H1 (cell line): ENCODE data around the gene CYBA. TPM values are rescaled to one million over a fixed set of nuclear protein-coding genes. Genes with fewer than 3 reads are reported as not detected.

Experiments used
- RBBP5 ChIP-seq: IDR thresholded peaks from 2 replicates; pipeline ENCODE4 v1.7.1; 2012; ENCODE audit warnings: low read depth, mild to moderate bottlenecking, inconsistent platforms, low read length, moderate library complexity, borderline replicate concordance
- polyA plus RNA-seq, 7 experiments: library from polyadenylated mRNA; depleted of rRNA in 3 of 7; stranded (reverse) in 5 of 7; unstranded in 2 of 7; fragments of >200 nt in 5 of 7; fragments of 200-250 nt in 2 of 7; gene quantifications; 1 replicate in 5 of 7; 2 replicates in 1 of 7; 4 replicates in 1 of 7; pipeline versions ENCODE4 v1.2.1 to v1.2.3, GENCODE V29; 2011 to 2013; ENCODE audit warnings: missing spikeins in 2 of 7, mixed read lengths in 2 of 7
- total RNA-seq: library from RNA; stranded (reverse); fragmentation: NEBNext Ultra II Directional; extraction: Animal tissue kit (Norgen Biotek cat#: 25700); gene quantifications from 2 replicates; pipeline ENCODE4 v1.2.1, GENCODE V29; 2021

The CYBA gene
- total and polyA plus RNA-seq, 2 of the 8 experiments (the other 6 are each of a cell fraction or from before 2014, with no cell fraction given), result 136 to 254 TPM

DNA sequence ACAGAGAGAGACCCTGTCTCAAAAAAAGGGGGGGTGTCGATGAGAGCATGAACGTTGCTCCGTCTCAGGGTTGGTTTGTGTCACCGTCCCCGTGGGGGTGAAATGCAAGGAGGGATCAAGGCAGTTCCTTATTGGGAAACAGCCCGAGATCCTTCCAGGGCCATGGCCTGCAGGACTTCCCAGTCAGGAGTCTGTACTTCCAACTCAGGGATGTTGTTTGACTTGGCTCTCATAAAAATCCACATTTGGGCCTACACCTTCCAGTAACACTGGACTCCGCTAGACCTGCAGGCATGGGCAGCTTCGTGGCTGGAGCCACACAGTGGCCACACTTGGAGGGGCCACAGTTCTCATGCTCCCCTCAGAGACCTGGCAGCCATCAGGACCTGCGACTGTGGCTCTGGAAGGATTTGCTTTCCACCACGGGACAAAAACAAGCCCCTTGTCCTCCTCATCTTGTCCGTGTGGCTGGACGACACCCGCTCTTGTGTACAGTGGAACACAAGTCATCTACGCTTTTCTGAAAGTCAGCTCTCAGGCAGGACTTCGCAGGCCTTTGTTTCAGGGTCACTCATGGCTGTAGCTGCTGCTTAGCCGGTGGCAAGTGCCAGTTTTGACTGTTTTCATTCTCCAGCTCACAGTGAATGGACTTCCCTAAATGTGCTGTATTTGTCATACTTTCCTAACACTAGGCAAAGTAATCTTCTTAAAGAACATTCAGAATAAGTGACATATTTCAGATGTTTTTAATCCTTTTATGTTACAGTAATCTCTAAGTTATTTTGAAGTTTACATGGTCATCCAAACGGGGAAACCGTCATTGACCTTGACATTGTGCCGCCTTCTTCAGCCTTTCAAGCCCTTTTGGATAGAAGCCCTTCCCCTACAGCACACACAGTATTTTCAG is 36.7 kb downstream of the CYBA start (continued):
- no peak for TF ChIP-seq RBBP5
